ENCODE measurements around the gene ZNF394. TPM values are rescaled to one million over a fixed set of nuclear protein-coding genes. Genes with fewer than 3 reads are reported as not detected.
"Not testable (repeated sequence)": the region's sequence is repeated elsewhere in the genome, so short reads cannot be mapped to it uniquely, and the experiment has no call there.

Gene ZNF394
- total RNA-seq, 2 experiments from 2014 or later, result 52.1 to 53.1 TPM

DNA sequence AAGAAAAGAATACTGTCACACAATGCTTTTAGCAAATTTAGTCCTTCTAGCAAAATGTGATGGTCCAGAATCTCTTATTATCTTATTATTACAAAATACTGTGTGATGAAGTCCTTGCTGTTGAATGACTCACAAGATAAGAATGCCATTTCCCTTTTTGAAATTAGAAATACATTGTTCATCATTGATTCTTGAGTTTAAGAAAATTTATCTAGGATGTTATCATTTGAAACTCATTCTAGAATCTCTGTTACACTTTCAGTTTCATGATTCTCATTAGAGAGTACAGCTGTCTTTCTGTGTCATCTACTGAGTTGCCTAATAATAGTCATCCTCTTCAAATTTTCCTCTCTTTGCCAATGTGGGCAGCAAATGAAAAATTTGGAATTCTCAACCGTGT, 14.0 kb upstream of the ZNF394 start:
- DNase-seq, result no peak
- no peaks in the 10 kb centered on the region for H3K27me3 Mint-ChIP-seq
- no peak overlapping the region for H3K4me3 Mint-ChIP-seq
- POLR2A ChIA-PET, result no interaction called here
- peaks cover 48% of the 10 kb centered on the region for H3K36me3 Mint-ChIP-seq (ENCODE audit: low read depth)
- H3K27ac Mint-ChIP-seq, result peak overlapping the region; percentile 13
- CTCF ChIA-PET, result interaction anchor here (1.2 to 1.8 kb wide), 5 partner anchors 9 to 43 kb away, joined by 3 to 6 read pairs (median 6); partner anchors contain the start of genes ZKSCAN5 and ZNF394
- peaks cover 8% of the 10 kb centered on the region for H3K4me1 Mint-ChIP-seq
- no peaks in the 10 kb centered on the region for H3K9me3 Mint-ChIP-seq

DNA sequence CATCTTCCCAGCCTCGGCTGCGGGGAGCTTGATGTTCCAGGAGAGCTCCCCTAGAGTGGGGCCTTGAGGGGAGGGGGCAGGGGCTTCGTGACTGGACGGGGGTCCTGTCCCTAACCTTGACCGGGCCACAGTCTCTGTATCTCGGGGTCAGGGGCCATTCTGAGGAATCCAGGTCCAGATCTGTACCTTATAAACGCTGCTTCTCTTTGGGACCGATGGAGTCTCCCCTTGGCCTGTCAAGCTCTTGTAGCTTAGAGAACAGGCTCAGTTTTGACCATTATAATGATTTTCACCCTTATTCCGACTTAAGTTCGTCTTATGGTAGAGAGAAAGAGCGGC, 5.2 kb upstream of the ZNF394 start:
- no peaks in the 10 kb centered on the region for H3K27me3 Mint-ChIP-seq
- H3K9me3 Mint-ChIP-seq, result no peaks in the 10 kb centered on the region
- no peak for DNase-seq
- ChIA-PET CTCF (interaction anchor here (1.5 to 2.1 kb wide), 2 partner anchors 10 to 53 kb away, joined by 4 to 6 read pairs; partner anchors contain the start of gene ZNF655), POLR2A (no interaction called here)
- H3K4me3 Mint-ChIP-seq, result peak overlapping the region; percentile 92
- H3K27ac Mint-ChIP-seq, result peak overlapping the region; percentile 99
- H3K4me1 Mint-ChIP-seq, result peaks cover 29% of the 10 kb centered on the region
- peaks cover 21% of the 10 kb centered on the region for H3K36me3 Mint-ChIP-seq (ENCODE audit: low read depth)

DNA sequence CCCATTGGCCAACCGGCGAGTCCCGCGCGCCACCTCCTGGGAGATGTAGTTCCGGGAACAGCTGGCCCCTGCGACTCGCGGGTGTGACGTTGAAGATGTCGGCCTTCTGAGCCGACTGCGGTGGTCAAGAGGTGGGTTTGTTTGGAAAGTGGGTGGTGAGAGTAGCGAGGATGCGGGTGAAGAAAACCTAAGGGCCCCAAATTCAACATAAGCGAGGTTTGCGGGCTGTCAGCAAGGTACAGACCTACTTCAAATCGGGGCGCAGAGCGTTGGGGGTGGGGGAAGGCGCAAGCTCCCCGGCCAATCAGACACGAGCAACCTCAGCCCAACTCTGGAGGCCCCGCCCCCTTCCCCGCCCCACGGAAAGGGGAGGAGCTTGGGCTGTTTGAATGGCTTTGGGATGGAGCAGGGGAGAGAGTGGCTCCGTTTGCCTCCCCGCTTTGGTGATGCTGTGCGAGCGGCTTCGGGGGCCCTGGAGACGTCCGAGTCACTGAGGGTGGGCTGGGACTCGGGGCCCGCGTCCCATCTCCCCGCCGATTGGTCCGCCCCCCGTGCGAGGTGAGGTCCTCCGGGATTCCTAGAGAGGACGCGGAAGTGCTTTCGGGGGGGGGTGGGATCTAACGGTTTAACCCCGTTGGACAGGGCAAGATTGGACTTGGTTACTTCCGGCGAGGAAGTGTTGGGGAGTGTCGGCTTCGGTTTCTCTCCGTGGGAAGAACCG, 4.7 kb upstream of the ZNF394 start, which contains the start of gene ZKSCAN5:
TSS of gene ZKSCAN5 (plus strand) at position 60 of the 721 bp plus-strand sequence. CDS start 1,383 bp downstream, outside the sequence.
- ChIA-PET CTCF (interaction anchor here (0.7 to 2.1 kb wide), 7 partner anchors 9 to 698 kb away, joined by 3 to 6 read pairs (median 4); partner anchors contain the start of gene ZNF655), POLR2A (no interaction called here)
- H3K4me3 Mint-ChIP-seq, result peak within 1 kb of the TSS; percentile 92
- peaks cover 23% of the 10 kb centered on the region for H3K36me3 Mint-ChIP-seq (ENCODE audit: low read depth)
- H3K27me3 Mint-ChIP-seq, result no peaks in the 10 kb centered on the region
- H3K9me3 Mint-ChIP-seq, result no peaks in the 10 kb centered on the region
- peak within 1 kb of the TSS; percentile 99 for H3K27ac Mint-ChIP-seq
- DNase-seq, result peak; percentile 98
- H3K4me1 Mint-ChIP-seq, result peaks cover 29% of the 10 kb centered on the region

DNA sequence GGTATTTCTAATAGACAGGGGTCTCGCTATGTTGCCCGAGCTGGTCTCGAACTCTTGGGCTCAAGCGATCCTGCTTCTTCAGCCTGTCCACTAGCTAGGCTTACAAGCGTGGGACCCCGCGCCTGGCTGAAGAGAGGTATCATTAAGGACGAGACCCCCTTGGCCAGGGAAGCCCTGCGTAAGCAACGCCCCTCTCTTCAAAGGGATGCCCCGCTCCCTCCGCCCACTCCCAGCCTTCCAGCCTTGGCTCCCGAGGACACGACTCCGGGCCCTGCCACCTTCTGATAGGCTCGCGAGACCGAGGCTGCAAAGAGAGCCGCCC, 4.2 kb upstream of the ZNF394 start:
- peaks cover 31% of the 10 kb centered on the region for H3K4me1 Mint-ChIP-seq
- peaks cover 23% of the 10 kb centered on the region for H3K36me3 Mint-ChIP-seq (ENCODE audit: low read depth)
- peak overlapping the region; percentile 99 for H3K27ac Mint-ChIP-seq
- no peaks in the 10 kb centered on the region for H3K27me3 Mint-ChIP-seq
- ChIA-PET CTCF (interaction anchor here (0.7 to 2.1 kb wide), 7 partner anchors 9 to 698 kb away, joined by 3 to 6 read pairs (median 4); partner anchors contain the start of gene ZNF655), POLR2A (no interaction called here)
- peak overlapping the region; percentile 92 for H3K4me3 Mint-ChIP-seq
- no peaks in the 10 kb centered on the region for H3K9me3 Mint-ChIP-seq
- no peak for DNase-seq

DNA sequence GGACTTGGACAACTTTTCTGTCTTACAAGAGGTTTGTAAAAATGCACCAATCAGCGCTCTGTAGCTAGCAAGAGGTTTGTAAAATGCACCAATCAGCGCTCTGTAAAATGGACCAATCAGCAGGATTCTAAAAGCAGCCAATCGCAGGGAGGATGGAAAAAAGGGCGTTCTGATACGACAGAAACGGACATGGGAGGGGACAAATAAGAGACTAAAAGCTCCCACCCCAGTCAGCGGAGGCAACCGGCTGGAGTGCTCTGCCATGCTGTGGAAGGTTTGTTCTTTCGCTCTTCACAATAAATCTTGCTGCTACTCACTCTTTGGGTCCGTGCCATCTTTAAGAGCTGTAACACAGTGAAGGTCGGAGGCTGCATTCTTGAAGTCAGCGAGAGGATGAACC, 1.2 kb upstream of the ZNF394 start:
- H3K9me3 Mint-ChIP-seq, DNase-seq, H3K27me3 Mint-ChIP-seq, POLR2A ChIA-PET: not testable (repeated sequence)
- CTCF ChIA-PET, result interaction anchor here (1.0 to 2.9 kb wide), 2 partner anchors 13 to 56 kb away, joined by 3 to 6 read pairs; no protein-coding TSS in a partner anchor
- Mint-ChIP-seq H3K4me3 (peak overlapping the region; percentile 100), H3K27ac (peak overlapping the region; percentile 41), H3K36me3 (ENCODE audit: low read depth) (peaks cover 34% of the 10 kb centered on the region), H3K4me1 (peaks cover 35% of the 10 kb centered on the region)

DNA sequence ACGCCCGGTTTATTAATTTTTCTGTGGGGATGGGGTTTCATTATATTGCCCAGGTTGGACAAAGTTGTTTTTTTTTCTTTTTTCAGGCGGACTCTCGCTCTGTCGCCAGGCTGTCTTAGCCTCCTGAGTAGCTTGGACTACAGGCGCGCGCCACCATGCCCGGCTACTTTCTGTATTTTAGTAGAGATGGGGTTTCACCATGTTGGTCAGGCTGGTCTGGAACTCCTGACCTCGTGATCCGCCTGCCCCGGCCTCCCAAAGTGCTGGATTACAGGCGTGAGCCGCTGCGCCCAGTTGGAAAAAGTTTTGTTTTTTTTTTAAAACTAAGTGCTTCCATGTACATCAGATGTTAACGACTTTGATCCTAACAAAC, 542 bp upstream of the ZNF394 start:
- Mint-ChIP-seq H3K27me3 (no peaks in the 10 kb centered on the region), H3K4me1 (peaks cover 28% of the 10 kb centered on the region), H3K4me3 (peak overlapping the region; percentile 100), H3K9me3 (peaks cover 8% of the 10 kb centered on the region), H3K27ac (peak overlapping the region; percentile 100), H3K36me3 (ENCODE audit: low read depth) (peaks cover 33% of the 10 kb centered on the region)
- CTCF ChIA-PET, result interaction anchor here (2.9 kb wide), 1 partner anchor 13 kb away, joined by 6 read pairs; no protein-coding TSS in a partner anchor
- POLR2A ChIA-PET, result interaction anchor here (1.0 to 1.1 kb wide), 2 partner anchors 57 to 58 kb away, joined by 3 to 4 read pairs; partner anchors contain the start of gene ZNF655
- no peak for DNase-seq

DNA sequence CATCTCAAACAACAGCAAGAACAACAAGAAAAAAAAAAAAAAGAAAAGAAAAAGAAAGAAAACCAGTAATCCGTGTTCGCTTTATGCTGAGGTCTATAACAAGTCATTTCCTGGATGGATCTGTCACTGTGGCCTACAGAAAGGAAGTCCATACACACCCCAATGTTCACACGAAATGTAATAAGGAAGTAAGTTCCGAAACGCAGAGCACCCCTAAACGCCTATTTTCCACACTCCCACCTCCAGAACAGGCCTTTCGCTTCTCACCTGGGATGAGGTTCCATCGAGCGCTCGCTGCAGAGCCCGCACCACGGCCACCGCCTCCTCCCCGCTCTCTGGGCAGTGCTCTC, 735 bp downstream of the ZNF394 start:
- ChIA-PET POLR2A (interaction anchor here (0.7 kb wide), 1 partner anchor 19 kb away, joined by 3 read pairs; no protein-coding TSS in a partner anchor), CTCF (interaction anchor here (0.8 to 1.2 kb wide), 3 partner anchors 9 to 26 kb away, joined by 3 to 4 read pairs (median 3); no protein-coding TSS in a partner anchor)
- Mint-ChIP-seq H3K4me3 (peak overlapping the region; percentile 100), H3K4me1 (peaks cover 25% of the 10 kb centered on the region), H3K27me3 (no peaks in the 10 kb centered on the region), H3K36me3 (ENCODE audit: low read depth) (peaks cover 44% of the 10 kb centered on the region), H3K9me3 (peaks cover 9% of the 10 kb centered on the region), H3K27ac (peak overlapping the region; percentile 100)
- DNase-seq, result peak; percentile 40

DNA sequence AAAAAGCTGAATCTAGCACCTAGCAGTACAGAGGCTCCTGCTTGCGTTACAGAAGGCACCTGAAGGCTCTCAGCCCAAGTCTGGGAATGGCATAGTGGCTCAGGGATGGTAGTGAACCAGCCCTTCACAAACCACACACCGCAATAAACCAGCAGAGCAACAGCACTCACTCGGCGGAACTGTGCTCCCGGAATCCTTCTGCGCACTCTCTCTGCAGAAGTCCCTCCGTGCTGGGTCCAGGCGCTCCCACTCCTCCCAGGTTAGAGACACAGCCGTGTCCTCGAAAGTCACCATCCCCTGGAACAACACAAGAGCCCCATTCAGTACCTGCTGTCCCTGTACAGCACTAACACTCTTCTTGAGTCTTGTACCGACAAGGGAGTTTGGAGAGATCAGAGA, 1.5 kb downstream of the ZNF394 start:
- peaks cover 52% of the 10 kb centered on the region for H3K36me3 Mint-ChIP-seq (ENCODE audit: low read depth)
- H3K9me3 Mint-ChIP-seq, result peaks cover 17% of the 10 kb centered on the region
- H3K4me3 Mint-ChIP-seq, result peak overlapping the region; percentile 100
- no peaks in the 10 kb centered on the region for H3K27me3 Mint-ChIP-seq
- CTCF ChIA-PET, result interaction anchor here (1.4 to 1.6 kb wide), 2 partner anchors 12 to 25 kb away, joined by 6 read pairs; no protein-coding TSS in a partner anchor
- peak overlapping the region; percentile 100 for H3K27ac Mint-ChIP-seq
- POLR2A ChIA-PET, result interaction anchor here (0.6 kb wide), 1 partner anchor 41 kb away, joined by 3 read pairs; no protein-coding TSS in a partner anchor
- no peak for DNase-seq
- peaks cover 25% of the 10 kb centered on the region for H3K4me1 Mint-ChIP-seq

DNA sequence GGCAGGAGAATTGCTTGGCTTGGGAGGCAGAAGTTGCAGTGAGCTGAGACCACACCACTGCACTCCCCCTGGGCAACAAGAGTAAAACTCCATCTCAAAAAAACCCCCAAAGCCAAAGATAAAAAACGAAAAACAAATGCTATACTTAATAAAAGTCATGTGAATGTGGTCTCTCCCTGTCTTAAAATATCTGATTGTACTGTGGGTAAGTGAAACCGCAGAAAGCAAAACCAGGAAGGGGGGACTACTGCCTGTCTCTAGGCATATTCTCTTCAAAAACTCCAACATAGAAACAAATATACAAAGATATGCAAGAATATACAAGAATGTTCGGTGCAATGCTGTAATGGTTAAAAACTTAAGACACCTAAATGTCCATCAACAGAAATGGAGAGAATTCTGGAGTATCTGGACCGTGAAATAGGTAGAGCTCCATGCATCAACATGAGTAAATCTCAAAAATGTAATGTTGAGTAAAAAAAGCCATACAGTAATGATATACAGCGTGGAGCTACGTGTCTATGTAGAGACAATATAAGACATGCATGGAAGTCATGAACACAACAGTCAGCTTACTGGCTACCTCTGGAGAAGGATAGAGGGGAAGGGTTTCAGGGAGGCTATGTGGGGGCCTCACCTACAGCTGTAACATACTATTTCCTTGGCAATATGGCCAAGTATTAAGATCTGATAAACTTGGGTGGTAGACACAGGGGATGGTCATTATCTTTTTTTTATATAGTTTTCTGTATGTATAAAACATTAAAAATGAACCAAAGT, 2.1 kb downstream of the ZNF394 start:
- peaks cover 58% of the 10 kb centered on the region for H3K36me3 Mint-ChIP-seq (ENCODE audit: low read depth)
- H3K27me3 Mint-ChIP-seq, result no peaks in the 10 kb centered on the region
- ChIA-PET POLR2A (interaction anchor here (0.6 to 0.7 kb wide), 3 partner anchors 36 to 342 kb away, joined by 3 to 6 read pairs (median 3); no protein-coding TSS in a partner anchor), CTCF (interaction anchor here (1.4 to 1.6 kb wide), 2 partner anchors 11 to 24 kb away, joined by 6 read pairs; no protein-coding TSS in a partner anchor)
- H3K4me3 Mint-ChIP-seq, result peak overlapping the region; percentile 100
- peaks cover 25% of the 10 kb centered on the region for H3K4me1 Mint-ChIP-seq
- peaks cover 21% of the 10 kb centered on the region for H3K9me3 Mint-ChIP-seq
- peak overlapping the region; percentile 72 for H3K27ac Mint-ChIP-seq
- no peak for DNase-seq

DNA sequence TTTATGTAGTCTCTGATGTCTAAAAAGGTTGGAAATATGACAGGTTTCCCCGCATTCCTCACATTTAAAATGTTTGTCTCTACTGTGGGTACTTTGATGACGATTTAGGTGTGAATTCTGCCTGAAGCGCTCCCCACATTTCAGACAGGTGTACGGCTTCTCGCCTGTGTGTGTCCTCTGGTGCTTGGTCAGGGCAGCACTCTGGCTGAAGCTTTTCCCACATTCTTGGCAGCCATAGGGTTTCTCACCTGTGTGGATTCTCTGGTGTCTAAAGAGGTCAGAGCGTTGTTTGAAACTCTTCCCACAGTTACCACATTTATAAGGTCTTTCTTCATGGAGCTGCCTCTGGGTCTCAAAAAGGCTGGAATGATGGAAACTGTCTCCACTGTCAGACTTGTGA, 6.3 kb downstream of the ZNF394 start:
- peaks cover 33% of the 10 kb centered on the region for H3K9me3 Mint-ChIP-seq
- no peak overlapping the region for H3K4me3 Mint-ChIP-seq
- DNase-seq, result no peak
- H3K27me3 Mint-ChIP-seq, result no peaks in the 10 kb centered on the region
- no peak overlapping the region for H3K27ac Mint-ChIP-seq
- ChIA-PET CTCF (interaction anchor here (0.6 to 0.9 kb wide), 3 partner anchors 9 to 30 kb away, joined by 3 read pairs; partner anchors contain the start of gene ZKSCAN5), POLR2A (no interaction called here)
- H3K4me1 Mint-ChIP-seq, result peaks cover 13% of the 10 kb centered on the region
- H3K36me3 Mint-ChIP-seq (ENCODE audit: low read depth), result peaks cover 76% of the 10 kb centered on the region

DNA sequence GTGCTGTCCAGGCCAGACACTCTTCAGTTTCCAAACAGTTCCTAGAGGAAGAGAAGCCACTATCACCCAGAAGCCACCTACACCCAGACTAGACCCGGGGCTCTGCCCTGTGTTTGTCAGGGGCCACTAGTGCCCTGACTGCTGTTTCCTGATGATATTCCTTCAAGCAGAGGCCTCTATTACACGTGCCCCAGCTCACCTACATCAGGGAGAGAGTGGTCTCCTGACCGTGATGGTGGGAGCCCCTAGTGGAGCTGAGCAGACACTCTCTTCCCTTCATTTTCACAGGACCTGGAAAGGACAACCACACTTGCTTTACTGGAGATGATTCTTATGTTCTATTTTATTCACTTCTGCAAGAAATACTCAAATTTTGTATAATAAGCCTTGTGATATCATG, 9.2 kb downstream of the ZNF394 start:
- ChIA-PET POLR2A (no interaction called here), CTCF (interaction anchor here (0.5 to 2.1 kb wide), 4 partner anchors 9 to 142 kb away, joined by 3 to 4 read pairs (median 3); partner anchors contain the start of gene ZNF394)
- Mint-ChIP-seq H3K4me3 (no peak overlapping the region), H3K27me3 (no peaks in the 10 kb centered on the region), H3K36me3 (ENCODE audit: low read depth) (peaks cover 79% of the 10 kb centered on the region), H3K9me3 (peaks cover 30% of the 10 kb centered on the region), H3K4me1 (no peaks in the 10 kb centered on the region), H3K27ac (no peak overlapping the region)
- no peak for DNase-seq

DNA sequence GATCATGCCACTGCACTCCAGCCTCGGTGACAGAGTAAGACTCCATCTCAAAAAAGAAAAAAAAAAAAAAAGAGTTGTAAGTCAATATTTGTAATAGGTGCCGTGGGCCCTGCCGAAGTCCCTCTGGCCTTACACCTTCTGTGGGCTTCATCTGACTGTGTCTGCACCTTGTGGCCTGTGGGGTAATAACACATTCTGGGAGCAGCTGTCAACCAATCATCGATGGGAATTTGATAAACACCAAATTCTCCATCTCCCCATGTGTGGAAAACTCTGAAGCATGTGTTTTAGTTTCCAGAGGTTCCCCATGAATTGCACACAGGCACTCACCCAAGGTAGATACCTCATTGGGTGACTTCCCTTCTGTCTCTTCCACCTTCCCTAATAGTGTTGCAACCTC, 10.8 kb downstream of the ZNF394 start:
- POLR2A ChIA-PET, result no interaction called here
- CTCF ChIA-PET, result interaction anchor here (0.6 to 2.1 kb wide), 3 partner anchors 13 to 592 kb away, joined by 3 to 4 read pairs (median 3); no protein-coding TSS in a partner anchor
- H3K27me3 Mint-ChIP-seq, result no peaks in the 10 kb centered on the region
- no peak for DNase-seq
- H3K4me3 Mint-ChIP-seq, result no peak overlapping the region
- no peak overlapping the region for H3K27ac Mint-ChIP-seq
- peaks cover 28% of the 10 kb centered on the region for H3K9me3 Mint-ChIP-seq
- H3K4me1 Mint-ChIP-seq, result no peaks in the 10 kb centered on the region
- peaks cover 79% of the 10 kb centered on the region for H3K36me3 Mint-ChIP-seq (ENCODE audit: low read depth)

Data from activated CD4-positive, alpha-beta T cell treated with anti-CD3 and anti-CD28 coated beads, Interleukin-2, amount 10 ng/mL, durations not matched to agents 7 days and 5 days (primary cell).